ENCODE measurements around the gene AGTRAP. TPM values are rescaled to one million over a fixed set of nuclear protein-coding genes. Genes with fewer than 3 reads are reported as not detected.

AGTRAP gene
- total RNA-seq, 4 donors from 2014 or later, result 26.3 to 62.3 (median 40.2) TPM

DNA sequence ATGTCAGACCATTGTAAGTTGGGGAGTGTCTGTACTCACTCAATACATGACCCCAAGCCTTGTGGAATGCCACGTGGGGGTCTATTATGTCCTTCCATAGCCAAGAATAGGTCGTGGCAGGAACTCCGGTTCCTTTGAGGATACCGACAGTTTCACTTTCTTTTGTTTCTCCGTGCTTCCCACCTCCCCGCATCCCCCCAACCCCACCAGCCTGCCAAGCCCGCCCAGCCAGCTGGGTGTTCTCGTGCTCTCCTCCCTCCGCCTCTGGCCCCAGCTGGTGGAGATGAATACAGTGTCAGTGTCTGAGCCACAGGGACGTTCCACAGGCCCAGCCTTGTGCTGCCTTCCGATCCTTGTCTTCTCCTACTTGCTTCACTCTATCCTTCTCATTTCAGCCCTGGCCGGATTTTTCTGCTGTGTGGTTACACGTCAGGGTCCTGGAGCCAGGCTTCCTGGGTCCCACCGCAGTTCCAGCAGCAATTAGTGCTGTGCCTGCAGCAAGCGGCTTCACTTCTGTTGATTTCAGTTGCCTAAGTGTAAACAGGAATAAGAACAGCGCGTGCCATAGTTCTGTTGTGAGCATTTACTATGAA is 4.1 kb upstream of the AGTRAP start:
- intact Hi-C loops (cut with DNase I; ENCODE audit: low total_unique reads), result no loop called here
- H3K4me3 ChIP-seq (ENCODE audit: low read depth, poor library complexity, severe bottlenecking), result no peak overlapping the region
- TF ChIP-seq POLR2A (IDR thresholded peaks at IDR 0.05), result no peak
- TF ChIP-seq, protein P1, sequence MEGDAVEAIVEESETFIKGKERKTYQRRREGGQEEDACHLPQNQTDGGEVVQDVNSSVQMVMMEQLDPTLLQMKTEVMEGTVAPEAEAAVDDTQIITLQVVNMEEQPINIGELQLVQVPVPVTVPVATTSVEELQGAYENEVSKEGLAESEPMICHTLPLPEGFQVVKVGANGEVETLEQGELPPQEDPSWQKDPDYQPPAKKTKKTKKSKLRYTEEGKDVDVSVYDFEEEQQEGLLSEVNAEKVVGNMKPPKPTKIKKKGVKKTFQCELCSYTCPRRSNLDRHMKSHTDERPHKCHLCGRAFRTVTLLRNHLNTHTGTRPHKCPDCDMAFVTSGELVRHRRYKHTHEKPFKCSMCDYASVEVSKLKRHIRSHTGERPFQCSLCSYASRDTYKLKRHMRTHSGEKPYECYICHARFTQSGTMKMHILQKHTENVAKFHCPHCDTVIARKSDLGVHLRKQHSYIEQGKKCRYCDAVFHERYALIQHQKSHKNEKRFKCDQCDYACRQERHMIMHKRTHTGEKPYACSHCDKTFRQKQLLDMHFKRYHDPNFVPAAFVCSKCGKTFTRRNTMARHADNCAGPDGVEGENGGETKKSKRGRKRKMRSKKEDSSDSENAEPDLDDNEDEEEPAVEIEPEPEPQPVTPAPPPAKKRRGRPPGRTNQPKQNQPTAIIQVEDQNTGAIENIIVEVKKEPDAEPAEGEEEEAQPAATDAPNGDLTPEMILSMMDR (IDR thresholded peaks at IDR 0.05), result no peak
- DNase-seq (ENCODE audit: low spot score in 2 of 2), result peak; percentile 66 to 91
- WGBS, 2 donors, result 10 to 15% methylated on average over 16 of the region's 17 CpGs

- intact Hi-C loops (cut with DNase I; ENCODE audit: low total_unique reads), result no loop called here
- no peak overlapping the region for H3K4me3 ChIP-seq (ENCODE audit: low read depth, poor library complexity, severe bottlenecking)
- 89 to 99% methylated on average over 3 of the region's 3 CpGs for WGBS, 2 donors
- no peak for TF ChIP-seq POLR2A (IDR thresholded peaks at IDR 0.05)
- TF ChIP-seq, protein P1 (IDR thresholded peaks at IDR 0.05), result no peak
- no peak for DNase-seq (ENCODE audit: low spot score in 2 of 2)
Measured at GRCh38 chr1:11733306-11733705, 2.6 kb upstream of the AGTRAP start.

- intact Hi-C loops (cut with DNase I; ENCODE audit: low total_unique reads), result no loop called here
- no peak for DNase-seq (ENCODE audit: low spot score in 2 of 2)
- 15 to 21% methylated on average over 4 of the region's 4 CpGs for WGBS, 2 donors
- no peak overlapping the region for H3K4me3 ChIP-seq (ENCODE audit: low read depth, poor library complexity, severe bottlenecking)
- TF ChIP-seq, protein P1 (IDR thresholded peaks at IDR 0.05), result no peak
- no peak for TF ChIP-seq POLR2A (IDR thresholded peaks at IDR 0.05)
Measured at GRCh38 chr1:11735531-11735853, 444 bp upstream of the AGTRAP start.

GRCh38 chr1:11736746-11737639 is 1.1 kb downstream of the AGTRAP start:
- intact Hi-C loops (cut with DNase I; ENCODE audit: low total_unique reads), result no loop called here
- WGBS, 2 donors, result 11% methylated on average over 12 to 15 of the region's 15 CpGs
- peak overlapping the region; percentile 79 for H3K4me3 ChIP-seq (ENCODE audit: low read depth, poor library complexity, severe bottlenecking)
- no peak for TF ChIP-seq POLR2A (IDR thresholded peaks at IDR 0.05)
- TF ChIP-seq, protein P1 (IDR thresholded peaks at IDR 0.05), result no peak
- peak; percentile 50 to 93 for DNase-seq (ENCODE audit: low spot score in 2 of 2)

DNA sequence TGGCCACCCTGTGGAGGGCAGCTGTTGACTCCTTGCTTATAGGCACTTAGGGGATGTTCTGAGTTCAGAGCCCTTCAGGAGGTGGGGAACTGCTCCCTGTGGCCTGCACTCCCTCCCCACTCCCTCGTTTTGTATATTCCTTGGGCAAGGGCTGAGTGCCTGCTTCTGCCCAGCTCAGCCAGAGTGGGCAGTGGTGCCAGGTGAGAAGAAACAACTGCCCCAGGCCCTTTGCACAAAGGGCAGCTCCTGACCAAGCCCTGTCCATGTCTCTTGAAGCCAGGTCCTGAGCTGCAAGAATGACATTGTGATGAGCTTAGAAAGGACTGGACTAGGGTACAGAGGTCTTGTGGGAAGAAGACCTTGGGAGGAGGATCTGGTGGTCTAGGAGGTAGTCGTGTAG is 2.2 kb downstream of the AGTRAP start:
- no peak overlapping the region for H3K4me3 ChIP-seq (ENCODE audit: low read depth, poor library complexity, severe bottlenecking)
- 63 to 78% methylated on average over 2 of the region's 2 CpGs for WGBS, 2 donors
- intact Hi-C loops (cut with DNase I; ENCODE audit: low total_unique reads), result no loop called here

More for the DNA sequence above, 2.2 kb downstream of the AGTRAP start:
- TF ChIP-seq POLR2A (IDR thresholded peaks at IDR 0.05), result no peak
- TF ChIP-seq, protein P1 (IDR thresholded peaks at IDR 0.05), result no peak
- no peak for DNase-seq (ENCODE audit: low spot score in 2 of 2)

Data from lower leg skin (tissue), 4 donors.